TTC549 (cell line): ENCODE measurements around the gene GMEB2.

Experiments used
- FAIRE-seq: peaks from 2 replicates; lab custom pipeline; 2012; peaks lifted over from hg19 to GRCh38; lab: Jason Lieb, UNC

GMEB2 gene

DNA sequence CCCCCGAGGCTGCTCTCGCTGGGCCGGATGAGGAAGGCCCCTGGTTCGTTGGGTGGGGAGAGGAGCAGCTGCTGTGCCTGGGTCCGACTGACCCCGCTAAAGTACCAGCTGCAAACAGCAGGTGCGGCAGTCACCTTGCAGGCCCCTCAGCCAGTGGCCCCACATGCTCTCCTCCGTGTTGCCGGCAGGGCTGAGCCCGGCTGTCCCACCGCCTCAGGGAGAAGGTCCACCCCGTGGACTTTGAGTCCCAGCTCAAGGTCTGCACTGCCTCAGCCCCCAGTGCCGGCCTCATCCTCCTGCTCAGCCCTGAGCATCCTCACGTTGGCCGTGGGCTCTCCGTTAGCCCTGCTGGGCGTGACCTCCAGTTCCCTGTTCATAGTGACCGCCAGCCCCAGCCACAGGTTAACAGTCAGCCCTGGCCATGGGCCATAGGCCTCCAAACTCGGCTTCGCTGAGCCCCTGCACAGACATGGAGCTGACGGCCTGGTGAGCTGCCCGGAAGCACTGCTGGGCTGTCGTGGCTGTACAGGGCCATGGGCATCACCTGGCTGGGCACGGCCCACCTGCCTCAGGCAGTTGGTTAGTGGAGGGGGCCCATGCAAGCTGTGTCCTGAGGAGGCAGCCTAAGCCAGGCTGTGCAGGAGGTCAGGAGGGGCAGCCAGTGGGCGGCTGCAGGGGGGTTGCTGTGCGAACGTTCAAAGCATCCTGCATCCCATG lies 82.5 kb downstream of the GMEB2 start:
- no peak for FAIRE-seq

DNA sequence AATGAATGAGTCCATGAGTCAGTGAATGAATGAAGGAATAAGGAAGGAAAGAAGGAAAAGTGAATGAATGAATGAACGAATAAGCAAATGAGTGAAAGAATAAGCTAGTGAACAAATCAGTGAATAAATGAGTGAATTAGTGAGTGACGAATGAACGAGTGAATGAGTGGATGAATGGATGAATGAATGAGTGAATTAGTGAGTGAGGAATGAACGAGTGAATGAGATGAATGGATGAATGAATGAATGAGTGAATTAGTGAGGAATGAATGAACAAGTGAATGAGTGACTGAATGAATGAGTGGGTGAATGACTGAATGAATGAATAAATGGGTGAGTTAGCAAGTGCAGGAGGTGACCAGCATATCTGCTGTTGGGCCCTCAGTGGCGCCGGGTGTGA lies 83.2 kb downstream of the GMEB2 start:
- FAIRE-seq: no peak

DNA sequence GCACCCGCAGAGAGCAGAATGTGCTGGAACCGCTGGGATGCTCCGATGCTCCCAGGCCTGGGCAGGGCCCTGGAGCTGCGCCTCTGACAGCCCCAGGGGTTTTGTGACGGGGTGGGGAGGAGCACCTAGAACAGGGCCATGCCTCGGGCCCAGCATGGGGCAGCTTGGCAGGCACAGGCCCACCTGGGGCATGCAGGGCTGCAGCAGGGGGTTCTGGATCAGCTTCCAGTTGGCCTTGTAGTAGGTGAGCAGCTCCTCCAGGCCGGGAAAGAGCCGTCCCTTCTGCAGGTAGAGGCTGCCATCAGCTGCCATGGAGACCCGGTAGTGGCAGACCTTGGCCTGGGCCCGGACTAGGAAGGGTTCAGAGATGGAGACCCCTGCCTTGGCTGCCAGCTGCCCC lies 83.8 kb downstream of the GMEB2 start:
- no peak for FAIRE-seq

DNA sequence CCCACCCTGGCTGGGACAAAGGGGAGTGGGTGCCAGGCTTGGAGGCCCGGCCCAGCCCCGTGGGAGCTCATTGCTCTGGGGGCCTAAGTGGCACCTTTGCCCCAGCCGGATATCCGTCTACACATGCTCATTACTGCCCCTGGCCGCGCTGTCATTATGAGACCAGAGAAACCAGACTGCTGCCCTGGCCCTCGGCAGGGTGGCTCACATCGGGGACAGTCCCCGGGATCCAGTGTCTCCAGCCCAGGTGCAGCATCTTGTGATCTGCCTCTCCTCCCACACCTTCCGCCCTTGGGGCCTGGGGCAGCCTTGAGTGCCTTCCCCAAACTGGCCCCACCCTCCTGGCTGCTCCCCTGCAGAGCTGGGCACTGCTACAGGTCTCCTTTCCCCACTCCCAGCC lies 84.2 kb downstream of the GMEB2 start:
- no peak for FAIRE-seq

DNA sequence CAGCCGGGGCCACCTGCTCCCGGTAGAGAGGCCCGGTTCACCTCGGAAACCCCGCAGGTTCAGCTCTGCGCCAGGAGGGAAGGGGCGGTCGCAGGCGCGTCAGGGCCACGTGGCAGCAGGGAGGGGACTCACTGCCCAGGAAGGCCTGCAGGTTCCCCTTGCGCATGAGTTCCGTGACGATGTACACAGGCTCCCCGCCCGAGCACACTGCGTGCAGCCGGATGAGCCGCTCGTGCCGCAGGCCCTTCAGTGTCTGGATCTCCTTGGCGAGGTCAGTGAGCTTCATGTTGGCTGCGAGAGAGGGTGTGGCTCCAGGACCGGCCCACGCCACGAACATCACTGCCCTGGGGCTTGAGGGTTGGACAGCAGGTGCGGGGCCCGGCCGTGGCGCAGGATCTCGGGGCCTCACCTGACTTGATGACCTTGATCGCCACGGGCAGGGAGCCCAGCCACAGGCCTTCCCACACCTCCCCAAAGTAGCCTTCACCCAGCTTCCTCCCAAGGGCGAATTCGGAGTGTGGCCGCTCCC lies 84.8 kb downstream of the GMEB2 start:
- no peak for FAIRE-seq

DNA sequence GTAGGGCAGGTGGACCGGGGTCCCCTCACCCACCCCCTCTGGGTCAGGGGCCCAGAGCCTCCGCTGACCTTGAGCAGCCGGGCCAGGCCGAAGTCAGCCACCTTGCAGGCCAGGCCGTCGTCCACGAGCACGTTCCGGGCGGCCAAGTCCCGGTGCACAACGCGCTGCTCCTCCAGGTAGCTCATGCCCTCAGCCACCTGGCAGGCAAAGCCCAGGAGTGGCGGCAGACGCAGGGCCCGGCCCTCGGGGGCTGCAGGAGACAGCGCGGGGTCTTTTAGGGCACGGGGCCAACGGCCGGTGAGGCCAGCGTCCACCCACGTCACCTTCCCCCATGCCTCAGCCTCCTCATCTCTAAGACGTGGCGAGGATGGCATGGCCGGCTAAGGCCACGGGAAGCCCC lies 85.5 kb downstream of the GMEB2 start:
- no peak for FAIRE-seq

DNA sequence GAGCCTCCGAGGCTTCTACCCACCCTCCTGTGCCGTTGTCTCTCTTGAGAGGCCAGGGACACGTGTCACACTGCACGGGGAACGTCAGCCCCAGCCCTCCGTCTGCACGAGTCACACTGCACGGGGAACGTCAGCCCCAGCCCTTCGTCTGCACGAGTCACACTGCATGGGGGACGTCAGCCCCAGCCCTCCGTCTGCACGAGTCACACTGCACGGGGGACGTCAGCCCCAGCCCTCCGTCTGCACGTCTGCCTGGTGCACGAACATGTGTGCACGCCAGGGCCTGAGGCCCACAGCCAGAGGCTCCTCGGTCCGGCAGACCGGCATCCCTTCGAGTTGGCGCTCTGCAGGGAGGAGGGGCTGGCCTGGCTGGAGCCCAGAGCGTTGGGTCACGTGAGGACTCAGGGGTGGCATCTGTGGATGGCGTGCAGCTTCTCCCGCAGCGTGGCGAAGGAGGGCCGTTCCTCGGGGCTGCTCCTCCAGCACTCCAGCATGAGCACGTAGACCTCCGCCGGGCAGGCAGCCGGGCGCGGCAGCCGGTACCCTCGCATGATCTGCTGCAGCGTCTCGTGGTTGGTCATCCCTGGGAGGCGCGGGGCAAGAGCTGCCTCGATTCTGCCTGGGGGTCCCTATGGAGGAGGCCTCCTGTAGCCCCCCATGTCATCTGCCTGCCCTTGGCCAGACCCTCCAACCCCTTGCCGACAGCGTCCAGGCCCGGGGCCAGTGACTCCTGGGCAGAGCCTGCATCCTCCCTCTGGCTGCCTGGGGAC lies 86.3 kb downstream of the GMEB2 start:
- no peak for FAIRE-seq

DNA sequence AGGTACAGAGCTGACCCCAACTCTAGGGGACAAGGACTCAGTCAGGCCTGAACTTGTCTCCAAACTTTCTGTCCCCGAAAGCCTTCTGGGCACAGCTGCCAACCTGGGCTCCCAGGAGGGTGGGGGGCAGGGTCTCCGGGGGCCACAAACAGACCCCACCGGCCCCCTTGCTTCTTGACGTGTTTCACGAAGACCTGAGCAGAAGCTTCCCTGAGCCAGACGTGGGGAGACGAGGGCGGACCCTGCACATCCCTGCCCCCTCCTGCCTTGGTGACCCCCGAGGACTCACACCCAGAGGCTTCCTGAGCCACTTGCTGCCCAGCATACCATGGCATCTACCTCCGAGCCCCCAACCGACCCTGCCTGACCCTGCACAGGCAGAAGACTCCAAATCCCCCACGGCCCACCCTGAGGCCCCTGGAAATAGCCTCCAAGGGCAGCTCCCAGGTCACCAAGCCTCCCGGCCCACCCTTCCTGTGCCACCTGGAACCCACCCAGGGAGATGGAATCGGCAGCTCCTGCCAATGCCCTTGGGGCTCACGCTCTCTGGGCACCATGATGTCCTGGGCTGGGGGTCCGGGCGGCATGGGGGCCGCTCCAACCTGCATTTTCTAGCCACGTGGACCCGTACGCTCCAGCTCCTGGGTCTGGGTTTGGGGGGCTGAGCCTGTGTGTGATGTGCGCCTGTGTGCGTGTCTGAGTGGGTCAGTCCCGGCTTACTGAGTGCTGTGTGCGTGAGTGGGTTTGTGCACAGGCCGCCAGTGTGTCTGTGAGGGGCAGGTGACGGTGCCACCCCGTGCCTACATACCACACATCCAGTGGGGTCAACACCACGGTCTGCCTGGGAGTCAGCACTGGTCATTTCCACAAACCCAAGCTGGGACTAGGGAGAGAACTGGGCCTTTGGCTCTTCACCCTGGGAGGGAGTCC lies 87.2 kb downstream of the GMEB2 start:
- FAIRE-seq: no peak

DNA sequence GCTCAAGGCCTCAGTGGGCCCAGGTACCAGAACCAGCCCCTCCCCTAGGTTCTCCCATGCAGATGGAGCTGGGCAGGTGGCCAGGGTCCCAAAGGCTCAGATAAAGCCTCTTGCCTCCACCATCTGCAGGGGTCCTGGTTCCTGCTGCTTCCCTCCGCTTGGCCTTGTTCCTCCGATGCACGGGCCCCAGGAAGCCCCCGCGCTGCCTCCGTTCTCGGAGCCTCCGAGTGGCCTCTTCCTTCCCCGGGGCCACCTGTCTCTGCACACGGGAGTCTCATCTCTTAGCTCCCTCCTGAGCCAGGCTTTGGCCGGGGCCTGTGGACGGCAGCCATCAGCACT lies 87.8 kb downstream of the GMEB2 start:
- FAIRE-seq: no peak

DNA sequence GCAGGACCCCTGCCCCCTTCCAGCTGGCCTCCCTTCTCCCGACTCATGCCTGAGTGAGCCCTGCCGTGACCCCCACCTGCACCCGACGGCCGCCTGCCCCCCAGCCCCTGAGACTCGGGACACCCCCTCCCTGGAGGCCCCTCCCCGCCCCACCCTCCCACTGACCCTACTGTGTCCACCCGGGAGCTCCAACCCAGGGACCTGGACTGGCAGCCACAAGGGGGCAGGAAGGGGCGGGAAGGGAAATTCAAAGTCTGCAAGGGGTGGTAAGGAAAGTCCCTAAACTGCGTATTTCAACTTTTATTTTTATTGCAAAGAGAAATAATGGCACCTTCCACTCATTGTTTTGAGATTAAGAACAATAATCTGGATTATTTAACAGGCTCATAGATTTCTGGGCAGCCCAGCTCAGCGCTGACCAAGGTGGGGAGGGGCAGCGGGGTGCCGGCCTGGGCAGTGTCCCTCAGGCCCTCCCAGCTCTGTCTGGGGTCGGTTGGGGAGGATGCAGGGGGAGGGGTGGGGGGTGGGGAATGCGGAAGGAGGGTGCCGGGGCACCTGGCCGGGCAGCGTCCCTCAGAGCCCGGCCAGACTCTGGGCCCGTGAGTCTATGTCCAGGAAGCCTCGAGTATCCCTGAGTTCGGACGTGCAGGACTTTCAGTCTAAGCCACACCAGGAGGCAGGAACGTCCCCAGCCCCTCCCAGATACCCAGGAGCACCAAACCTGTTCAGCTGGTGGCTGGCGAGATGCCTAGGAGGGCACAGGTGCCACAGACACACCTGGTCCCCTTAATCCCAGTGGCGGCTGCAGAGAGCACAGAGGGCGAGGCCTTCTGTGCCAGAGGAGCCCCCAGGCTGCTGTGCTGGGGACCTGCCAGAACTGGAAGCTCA lies 88.5 kb downstream of the GMEB2 start:
- no peak for FAIRE-seq
